Ascending aorta (tissue), 2 donors: ENCODE measurements around the gene CYFIP2. TPM values are rescaled to one million over a fixed set of nuclear protein-coding genes. Genes with fewer than 3 reads are reported as not detected.

Source experiments
- DNase-seq, 2 donors: peaks; one replicate each; pipeline ENCODE4 v3.0.0-alpha.2; 2019; ENCODE audit warnings: low spot score in 2 of 2
- H3K27ac ChIP-seq, 2 donors: fragments of 200-600 bp; sonication (generic); one replicate each; pipeline ENCODE4 v1.5.1; 2016 to 2017; ENCODE audit warnings: mild to moderate bottlenecking in 1 of 2
- H3K27me3 ChIP-seq: fragments of 200-600 bp; sonication (generic); one replicate; pipeline ENCODE4 v1.5.1; 2017
- H3K36me3 ChIP-seq, 2 donors: fragments of 200-600 bp; sonication (generic); one replicate each; pipeline ENCODE4 v1.5.1; 2016
- H3K4me1 ChIP-seq, 2 donors: fragments of 200-600 bp; sonication (generic); one replicate each; pipeline ENCODE4 v1.5.1; 2016 to 2017; ENCODE audit warnings: mild to moderate bottlenecking in 1 of 2
- H3K4me3 ChIP-seq, 2 donors: fragments of 200-600 bp; sonication (generic); one replicate each; pipeline ENCODE4 v1.5.1; 2016 to 2017; ENCODE audit warnings: mild to moderate bottlenecking in 1 of 2
- H3K9me3 ChIP-seq, 2 donors: fragments of 200-600 bp; sonication (generic); one replicate each; pipeline ENCODE4 v1.5.1; 2016
- CTCF ChIP-seq, 3 experiments: fragments of 200-600 bp in 2 of 3; fragments of 450-650 bp in 1 of 3; sonication (generic) in 2 of 3; IDR thresholded peaks; one replicate each; pipeline ENCODE4 v1.5.1; 2016 to 2019; ENCODE audit warnings: antibody characterized with exemption in 3 of 3, mild to moderate bottlenecking in 1 of 3, moderate library complexity in 1 of 3
- intact Hi-C: fragments of 100-400 bp; cut with DNase I; formaldehyde crosslinking; loops from one replicate; pipeline ENCODE4 v1.15.1; 2023
- total RNA-seq: library from RNA; depleted of rRNA; stranded (reverse); fragments of >200 nt; gene quantifications from one replicate; pipeline ENCODE4 v1.1.0, GENCODE V29; 2016

Gene CYFIP2
- total RNA-seq, 1 donor from 2014 or later: 78.1 TPM

DNA sequence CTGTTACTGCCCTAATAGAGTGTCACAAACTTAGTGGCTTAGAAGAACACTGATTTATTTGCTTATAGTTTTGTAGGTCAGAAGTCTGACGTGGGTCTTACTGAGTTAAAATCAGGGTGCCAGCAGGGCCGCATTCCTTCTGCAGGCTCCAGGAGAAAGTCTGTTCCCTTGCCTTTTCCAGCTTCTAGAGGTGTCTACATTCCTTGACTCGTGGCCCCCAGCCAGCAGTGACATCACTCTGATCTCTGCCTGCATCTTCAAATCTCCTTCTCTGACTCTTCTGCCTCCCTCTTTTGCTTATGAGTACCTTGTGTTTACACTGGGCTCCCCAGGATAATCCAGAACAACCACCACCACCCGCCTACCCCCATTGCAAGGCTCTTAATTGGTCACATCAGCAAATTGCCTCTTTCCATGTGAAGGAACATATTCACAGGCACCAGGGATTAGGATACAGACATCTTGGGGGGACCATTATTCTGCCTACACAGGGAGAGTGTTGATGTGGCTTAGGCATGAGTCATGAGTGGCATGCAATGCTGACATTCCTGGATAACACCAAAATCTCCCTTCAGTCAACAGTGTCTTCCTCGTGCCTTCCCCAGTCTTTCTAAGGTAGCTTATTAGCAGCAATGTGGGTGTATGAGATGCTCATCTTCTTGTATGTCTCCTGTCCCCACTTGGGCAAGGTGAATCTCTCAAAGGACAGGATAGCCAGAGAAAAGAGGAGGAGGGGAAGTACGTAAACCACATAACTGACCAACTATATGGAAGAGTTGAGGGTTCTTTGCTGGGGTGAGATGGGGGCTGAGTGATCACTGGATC lies 24.4 kb downstream of the CYFIP2 start:
- Histone ChIP-seq H3K27me3 (no peaks in the 10 kb centered on the region), H3K4me1 (no peaks in the 10 kb centered on the region), H3K9me3 (no peaks in the 10 kb centered on the region), H3K4me3 (no peak overlapping the region), H3K36me3 (peaks cover 0 to 11% of the 10 kb centered on the region in 2 donors), H3K27ac (no peak overlapping the region)
- DNase-seq: no peak
- intact Hi-C loops: no loop called here
- TF ChIP-seq CTCF (IDR thresholded peaks at IDR 0.05): no peak

DNA sequence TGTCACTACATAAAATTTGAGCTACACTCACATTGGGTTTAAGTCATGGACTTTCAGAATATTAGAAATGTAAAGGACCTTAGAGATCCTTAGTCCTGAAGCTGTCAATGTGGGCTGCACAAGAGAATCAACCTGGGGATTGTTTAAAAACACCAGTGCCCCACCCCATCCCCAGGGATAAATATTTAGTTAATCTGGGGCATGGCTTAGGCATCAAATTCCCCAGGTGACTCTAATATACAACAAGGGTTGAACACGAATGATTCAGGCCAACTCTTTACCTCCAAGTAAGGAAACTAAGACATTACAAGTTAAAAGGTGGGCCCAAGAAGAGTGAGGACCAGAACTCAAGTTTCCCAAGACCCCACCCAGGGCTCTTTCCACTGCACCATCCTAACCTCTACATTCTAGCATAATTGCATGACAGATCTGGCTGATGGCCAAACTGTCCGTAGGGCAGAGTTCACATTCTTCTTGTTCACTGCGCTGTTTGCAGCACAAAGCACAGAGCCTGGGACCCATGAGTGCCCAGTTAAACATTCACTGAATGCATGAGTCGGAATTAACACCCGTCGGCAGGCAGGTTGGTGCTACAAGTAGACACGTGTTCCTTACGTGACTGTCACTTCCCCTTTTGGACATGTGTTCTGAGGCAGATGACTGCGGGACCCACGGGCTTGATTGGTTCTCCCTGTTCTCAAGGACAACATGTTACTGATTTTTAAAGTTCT lies 25.2 kb downstream of the CYFIP2 start:
- TF ChIP-seq CTCF (IDR thresholded peaks at IDR 0.05): no peak
- Histone ChIP-seq H3K4me1 (no peaks in the 10 kb centered on the region), H3K4me3 (no peak overlapping the region), H3K36me3 (peaks cover 0 to 11% of the 10 kb centered on the region in 2 donors), H3K9me3 (no peaks in the 10 kb centered on the region), H3K27ac (no peak overlapping the region), H3K27me3 (no peaks in the 10 kb centered on the region)
- DNase-seq: no peak
- intact Hi-C loops: no loop called here

- Histone ChIP-seq H3K27me3 (no peaks in the 10 kb centered on the region), H3K4me1 (no peaks in the 10 kb centered on the region), H3K9me3 (no peaks in the 10 kb centered on the region), H3K4me3 (no peak overlapping the region), H3K27ac (no peak overlapping the region), H3K36me3 (peaks cover 0 to 16% of the 10 kb centered on the region in 2 donors)
- DNase-seq: no peak
- intact Hi-C loops: no loop called here
- no peak for TF ChIP-seq CTCF (IDR thresholded peaks at IDR 0.05)
Observed at GRCh38 chr5:157292599-157292998, 26.7 kb downstream of the CYFIP2 start.

DNA sequence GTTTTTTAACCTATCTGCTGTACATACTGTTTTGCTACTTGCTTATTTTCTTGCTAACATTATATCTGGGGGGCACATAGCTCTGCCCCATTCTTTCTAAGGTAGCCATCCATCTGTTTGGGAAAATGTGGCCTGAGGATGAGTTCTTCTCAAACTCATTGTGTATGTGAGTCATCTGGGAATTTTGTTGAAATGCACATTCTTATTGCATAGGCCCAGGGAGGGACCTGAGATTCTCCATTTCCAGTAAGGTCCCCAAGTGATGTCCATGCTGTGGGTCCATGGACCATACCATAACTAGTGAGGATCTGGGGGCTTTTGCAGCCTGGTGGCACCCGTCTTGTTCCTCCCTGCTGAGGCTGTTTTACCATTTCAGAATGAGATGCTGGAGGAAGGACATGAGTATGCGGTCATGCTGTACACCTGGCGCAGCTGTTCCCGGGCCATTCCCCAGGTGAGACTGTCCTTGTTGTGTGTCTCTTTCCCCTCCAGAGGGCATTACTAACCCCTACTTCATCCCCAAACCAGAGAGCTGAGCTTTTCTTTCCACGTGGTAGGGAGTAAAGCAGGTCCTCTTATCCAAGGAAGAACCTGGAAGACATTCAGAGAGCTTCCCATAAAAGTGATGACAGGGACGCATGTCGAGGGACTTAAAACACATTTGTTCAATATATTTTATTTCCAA lies 28.6 kb downstream of the CYFIP2 start:
- intact Hi-C loops: no loop called here
- Histone ChIP-seq H3K9me3 (no peaks in the 10 kb centered on the region), H3K27ac (no peak overlapping the region), H3K4me1 (no peaks in the 10 kb centered on the region), H3K4me3 (no peak overlapping the region), H3K27me3 (no peaks in the 10 kb centered on the region), H3K36me3 (peaks cover 0 to 6% of the 10 kb centered on the region in 2 donors)
- no peak for DNase-seq
- no peak for TF ChIP-seq CTCF (IDR thresholded peaks at IDR 0.05)

- Histone ChIP-seq H3K9me3 (no peaks in the 10 kb centered on the region), H3K27me3 (no peaks in the 10 kb centered on the region), H3K4me1 (no peaks in the 10 kb centered on the region), H3K4me3 (no peak overlapping the region), H3K27ac (no peak overlapping the region), H3K36me3 (peaks cover 0 to 6% of the 10 kb centered on the region in 2 donors)
- intact Hi-C loops: no loop called here
- no peak for TF ChIP-seq CTCF (IDR thresholded peaks at IDR 0.05)
- no peak for DNase-seq
Observed at GRCh38 chr5:157295247-157295646, 29.3 kb downstream of the CYFIP2 start.
